Kidney (tissue), 14 donors: ENCODE data around the gene PASD1. TPM values are rescaled to one million over a fixed set of nuclear protein-coding genes. Genes with fewer than 3 reads are reported as not detected.
A peak's percentile ranks its signal among the peaks of the same experiment; 100 is the strongest.

ENCODE experiments used
- DNase-seq, 5 donors: peaks; one replicate each; pipeline ENCODE4 v3.0.0-alpha.2; 2013 to 2020
- FAIRE-seq: peaks from 2 replicates; lab custom pipeline; 2012; peaks lifted over from hg19 to GRCh38; lab: Jason Lieb, UNC
- H3K27ac ChIP-seq, 2 donors: one replicate each; pipeline ENCODE4 v1.7.0; 2013; ENCODE audit warnings: low read depth in 2 of 2, low read length in 2 of 2, inconsistent platforms in 1 of 2
- H3K27me3 ChIP-seq: one replicate; pipeline ENCODE4 v1.7.1; 2013; ENCODE audit warnings: low read length, inconsistent platforms; ENCODE audit not compliant: control insufficient read depth, insufficient read depth
- H3K36me3 ChIP-seq, 3 donors: one replicate each; pipeline versions ENCODE4 v1.7.0 to v1.7.1; 2013; ENCODE audit warnings: low read length in 3 of 3, control low read depth in 1 of 3, inconsistent platforms in 1 of 3; ENCODE audit not compliant: insufficient read depth in 3 of 3, control insufficient read depth in 2 of 3
- H3K4me1 ChIP-seq, 3 donors: one replicate each; pipeline versions ENCODE4 v1.7.0 to v1.7.1; 2013; ENCODE audit warnings: low read length in 3 of 3, inconsistent platforms in 1 of 3, low read depth in 1 of 3; ENCODE audit not compliant: control insufficient read depth in 2 of 3, insufficient read depth in 2 of 3
- H3K4me3 ChIP-seq, 3 donors: one replicate each; pipeline versions ENCODE4 v1.7.0 to v1.8.1; 2013; ENCODE audit warnings: low read length in 3 of 3, control low read depth in 1 of 3, inconsistent platforms in 1 of 3
- H3K9ac ChIP-seq, 3 donors: one replicate each; pipeline versions ENCODE4 v1.7.0 to v1.7.1; 2013; ENCODE audit warnings: low read length in 3 of 3, control low read depth in 1 of 3, inconsistent platforms in 1 of 3
- H3K9me3 ChIP-seq, 3 donors: one replicate each; pipeline versions ENCODE4 v1.7.0 to v1.7.1; 2013; ENCODE audit warnings: low read length in 3 of 3, control low read depth in 1 of 3, inconsistent platforms in 1 of 3; ENCODE audit not compliant: control insufficient read depth in 2 of 3, insufficient read depth in 1 of 3
- intact Hi-C: fragments of 100-400 bp; cut with DNase I; formaldehyde crosslinking; loops from one replicate; pipeline ENCODE4 v1.11.1; 2022
- polyA plus RNA-seq: library from polyadenylated mRNA; stranded (reverse); fragments of 350-450 nt; fragmentation: Illumina TruSeq; extraction: RNeasy Lipid Tissue Mini Kit (QIAGEN cat#74804); gene quantifications from one replicate; pipeline ENCODE4 v1.2.3, GENCODE V29; 2014; ENCODE audit warnings: low read depth, low replicate concordance; ENCODE audit not compliant: insufficient read depth
- total RNA-seq: library from RNA; stranded (reverse); fragmentation: NEBNext Ultra II Directional; extraction: Animal tissue kit (Norgen Biotek cat#: 25700); gene quantifications from one replicate; pipeline ENCODE4 v1.2.1, GENCODE V29; 2021
- TF ChIP-seq, protein P1 (sequence below): IDR thresholded peaks from 3 replicates; pipeline ENCODE4 v1.5.1; 2012; ENCODE audit warnings: mild to moderate bottlenecking, moderate library complexity, borderline replicate concordance; ENCODE audit not compliant: insufficient read depth; ENCODE audit errors: extremely low read depth
- donor health status: control.
- donor health status: control.
- donor health status: control.
- donor health status: control.
- donor health status: control.
- donor health status: DM: yes; HTN: yes; CAD: no.
- donor health status: Normal renal cell carcinoma (clear cell type).

The PASD1 gene
- total and polyA plus RNA-seq, 2 donors from 2014 or later, result not detected

- no peaks in the 10 kb centered on the region for H3K27me3 ChIP-seq
- H3K27ac ChIP-seq, result no peak overlapping the region
- no peaks in the 10 kb centered on the region for H3K9me3 ChIP-seq
- no peak overlapping the region for H3K9ac ChIP-seq
- intact Hi-C loops, result no loop called here
- no peak for DNase-seq
- no peaks in the 10 kb centered on the region for H3K4me1 ChIP-seq
- H3K4me3 ChIP-seq, result no peak overlapping the region
- no peak for FAIRE-seq
- TF ChIP-seq, protein P1, sequence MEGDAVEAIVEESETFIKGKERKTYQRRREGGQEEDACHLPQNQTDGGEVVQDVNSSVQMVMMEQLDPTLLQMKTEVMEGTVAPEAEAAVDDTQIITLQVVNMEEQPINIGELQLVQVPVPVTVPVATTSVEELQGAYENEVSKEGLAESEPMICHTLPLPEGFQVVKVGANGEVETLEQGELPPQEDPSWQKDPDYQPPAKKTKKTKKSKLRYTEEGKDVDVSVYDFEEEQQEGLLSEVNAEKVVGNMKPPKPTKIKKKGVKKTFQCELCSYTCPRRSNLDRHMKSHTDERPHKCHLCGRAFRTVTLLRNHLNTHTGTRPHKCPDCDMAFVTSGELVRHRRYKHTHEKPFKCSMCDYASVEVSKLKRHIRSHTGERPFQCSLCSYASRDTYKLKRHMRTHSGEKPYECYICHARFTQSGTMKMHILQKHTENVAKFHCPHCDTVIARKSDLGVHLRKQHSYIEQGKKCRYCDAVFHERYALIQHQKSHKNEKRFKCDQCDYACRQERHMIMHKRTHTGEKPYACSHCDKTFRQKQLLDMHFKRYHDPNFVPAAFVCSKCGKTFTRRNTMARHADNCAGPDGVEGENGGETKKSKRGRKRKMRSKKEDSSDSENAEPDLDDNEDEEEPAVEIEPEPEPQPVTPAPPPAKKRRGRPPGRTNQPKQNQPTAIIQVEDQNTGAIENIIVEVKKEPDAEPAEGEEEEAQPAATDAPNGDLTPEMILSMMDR, result no peak
- no peaks in the 10 kb centered on the region for H3K36me3 ChIP-seq
Measured at GRCh38 chrX:151609222-151609621, 45.7 kb downstream of the PASD1 start.

- H3K9ac ChIP-seq, result no peak overlapping the region
- H3K4me1 ChIP-seq, result no peaks in the 10 kb centered on the region
- H3K36me3 ChIP-seq, result no peaks in the 10 kb centered on the region
- DNase-seq (no peak), FAIRE-seq (peak; percentile 33)
- TF ChIP-seq, protein P1, result no peak
- H3K27ac ChIP-seq, result no peak overlapping the region
- H3K4me3 ChIP-seq, result no peak overlapping the region
- H3K27me3 ChIP-seq, result no peaks in the 10 kb centered on the region
- intact Hi-C loops, result loop anchor here (10.0 kb wide), 1 partner anchor 173 kb away; no protein-coding TSS in a partner anchor
- no peaks in the 10 kb centered on the region for H3K9me3 ChIP-seq
Measured at GRCh38 chrX:151621422-151621821, 57.9 kb downstream of the PASD1 start.

DNA sequence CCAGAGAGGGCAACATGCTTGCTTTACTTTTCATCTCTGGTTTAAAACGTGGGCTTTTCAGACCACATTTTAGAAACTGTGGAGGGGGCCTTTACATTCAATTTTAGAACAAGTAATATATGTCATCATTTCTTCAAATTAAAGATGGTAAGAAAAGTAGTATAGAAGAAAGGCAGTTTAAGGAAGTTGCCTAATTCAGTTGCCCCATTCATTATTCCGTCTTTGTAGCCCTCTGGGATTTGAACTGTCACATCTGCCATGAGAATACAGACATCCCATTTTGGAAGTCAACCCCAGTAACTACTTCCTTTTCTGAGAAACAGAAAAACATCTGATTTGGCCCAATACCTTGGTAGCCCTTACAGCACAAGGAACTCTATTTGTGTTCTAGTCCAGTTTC lies 61.2 kb downstream of the PASD1 start:
- no peaks in the 10 kb centered on the region for H3K36me3 ChIP-seq
- H3K9me3 ChIP-seq, result no peaks in the 10 kb centered on the region
- FAIRE-seq, result no peak
- DNase-seq, result no peak
- H3K4me1 ChIP-seq, result no peaks in the 10 kb centered on the region
- H3K27me3 ChIP-seq, result no peaks in the 10 kb centered on the region
- no peak overlapping the region for H3K9ac ChIP-seq
- no peak overlapping the region for H3K4me3 ChIP-seq
- intact Hi-C loops, result loop anchor here (10.0 kb wide), 1 partner anchor 170 kb away; no protein-coding TSS in a partner anchor
- no peak overlapping the region for H3K27ac ChIP-seq
- TF ChIP-seq, protein P1, result no peak

DNA sequence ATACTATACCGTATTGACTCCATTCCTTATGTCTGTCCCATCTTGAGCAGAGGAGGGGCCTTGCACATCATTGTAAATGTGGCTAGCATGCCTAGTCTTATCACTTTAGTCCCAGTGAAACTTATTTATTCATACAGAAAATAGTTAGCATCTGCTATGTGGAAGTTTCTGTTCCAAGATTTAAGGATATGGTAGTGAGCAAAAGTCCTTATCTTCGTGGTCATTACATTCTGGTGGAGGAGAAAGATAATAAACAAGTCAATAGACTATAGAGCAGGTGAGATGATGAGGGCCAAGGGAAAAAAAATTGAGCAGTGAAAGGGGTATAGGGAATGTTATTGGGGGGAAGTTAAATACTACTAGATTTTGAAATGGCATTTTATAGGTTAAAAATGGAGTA lies 68.3 kb downstream of the PASD1 start:
- no peaks in the 10 kb centered on the region for H3K4me1 ChIP-seq
- FAIRE-seq, result no peak

More for the DNA sequence above, 68.3 kb downstream of the PASD1 start:
- Histone ChIP-seq H3K36me3 (no peaks in the 10 kb centered on the region), H3K27ac (no peak overlapping the region), H3K4me3 (no peak overlapping the region), H3K9ac (no peak overlapping the region), H3K27me3 (no peaks in the 10 kb centered on the region), H3K9me3 (no peaks in the 10 kb centered on the region)
- no peak for DNase-seq
- intact Hi-C loops, result no loop called here
- TF ChIP-seq, protein P1, result no peak
